Thoracic aorta (tissue), 2 donors: ENCODE results near the gene OR51S1. TPM values are rescaled to one million over a fixed set of nuclear protein-coding genes. Genes with fewer than 3 reads are reported as not detected.
"Not testable (repeated sequence)": the region's sequence is repeated elsewhere in the genome, so short reads cannot be mapped to it uniquely, and the experiment has no call there.

Source experiments
- ATAC-seq: fragments of 150-250 bp; one replicate; pipeline ENCODE4 v1.8.0; 2017; ENCODE audit warnings: low read depth; ENCODE audit not compliant: insufficient number of reproducible peaks, low FRiP score
- DNase-seq: peaks from one replicate; pipeline ENCODE4 v3.0.0-alpha.2; 2020; ENCODE audit warnings: low spot score
- H3K27ac ChIP-seq, 2 donors: fragments of 200-600 bp; sonication (generic); 1 replicate in 1 of 2; 2 replicates in 1 of 2; pipeline ENCODE4 v1.5.1; 2016; ENCODE audit warnings: mild to moderate bottlenecking in 2 of 2, moderate library complexity in 2 of 2
- H3K27me3 ChIP-seq: fragments of 200-600 bp; sonication (generic); replicated peaks from 2 replicates; pipeline ENCODE4 v1.6.0; 2016; ENCODE audit warnings: mild to moderate bottlenecking; ENCODE audit not compliant: insufficient read depth
- H3K36me3 ChIP-seq: fragments of 200-600 bp; sonication (generic); one replicate; pipeline ENCODE4 v1.5.1; 2016
- H3K4me1 ChIP-seq, 2 donors: fragments of 200-600 bp; sonication (generic); 1 replicate in 1 of 2; 2 replicates in 1 of 2; pipeline versions ENCODE4 v1.5.1 to v1.6.0; 2016; ENCODE audit warnings: low read depth in 2 of 2, mild to moderate bottlenecking in 1 of 2; ENCODE audit not compliant: control insufficient read depth in 1 of 2
- H3K4me3 ChIP-seq: fragments of 200-600 bp; sonication (generic); 2 replicates; pipeline ENCODE4 v1.5.1; 2016; ENCODE audit warnings: mild to moderate bottlenecking
- H3K9me3 ChIP-seq: fragments of 200-600 bp; sonication (generic); 2 replicates; pipeline ENCODE4 v1.5.1; 2016
- total RNA-seq, 2 donors: library from RNA; depleted of rRNA; stranded (reverse); fragments of >200 nt; gene quantifications; one replicate each; pipeline versions ENCODE4 v1.1.0 to v1.2.3, GENCODE V29; 2016
- TF ChIP-seq, protein P1 (sequence below): fragments of 200-600 bp; sonication (generic); IDR thresholded peaks from one replicate; pipeline ENCODE4 v1.5.1; 2019; ENCODE audit warnings: antibody characterized with exemption

The OR51S1 gene
- total RNA-seq, 2 donors from 2014 or later: not detected

DNA sequence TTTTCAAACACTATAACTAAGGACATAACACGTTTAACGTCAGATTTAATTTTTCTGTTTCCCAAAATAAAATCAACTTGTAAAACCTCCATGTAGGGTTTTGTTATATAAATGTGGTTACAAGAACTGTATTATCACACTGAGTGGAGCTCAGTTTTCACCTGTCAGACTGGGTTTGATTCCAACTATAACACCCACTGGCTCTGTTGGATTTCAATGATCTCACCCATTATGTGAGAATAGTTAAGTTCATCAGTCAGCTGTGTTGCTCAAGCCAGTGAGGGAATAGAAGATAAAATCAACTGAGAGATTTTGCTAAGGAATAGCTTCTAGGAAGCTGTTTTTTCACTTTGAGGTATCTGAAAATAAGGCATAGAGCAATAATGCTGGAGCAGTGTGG, 39.8 kb downstream of the OR51S1 start:
- Histone ChIP-seq H3K4me3 (no peak overlapping the region), H3K36me3 (no peaks in the 10 kb centered on the region), H3K4me1 (no peaks in the 10 kb centered on the region), H3K9me3 (no peaks in the 10 kb centered on the region), H3K27me3 (no peaks in the 10 kb centered on the region), H3K27ac (no peak overlapping the region)
- no peak for ATAC-seq
- TF ChIP-seq, protein P1, sequence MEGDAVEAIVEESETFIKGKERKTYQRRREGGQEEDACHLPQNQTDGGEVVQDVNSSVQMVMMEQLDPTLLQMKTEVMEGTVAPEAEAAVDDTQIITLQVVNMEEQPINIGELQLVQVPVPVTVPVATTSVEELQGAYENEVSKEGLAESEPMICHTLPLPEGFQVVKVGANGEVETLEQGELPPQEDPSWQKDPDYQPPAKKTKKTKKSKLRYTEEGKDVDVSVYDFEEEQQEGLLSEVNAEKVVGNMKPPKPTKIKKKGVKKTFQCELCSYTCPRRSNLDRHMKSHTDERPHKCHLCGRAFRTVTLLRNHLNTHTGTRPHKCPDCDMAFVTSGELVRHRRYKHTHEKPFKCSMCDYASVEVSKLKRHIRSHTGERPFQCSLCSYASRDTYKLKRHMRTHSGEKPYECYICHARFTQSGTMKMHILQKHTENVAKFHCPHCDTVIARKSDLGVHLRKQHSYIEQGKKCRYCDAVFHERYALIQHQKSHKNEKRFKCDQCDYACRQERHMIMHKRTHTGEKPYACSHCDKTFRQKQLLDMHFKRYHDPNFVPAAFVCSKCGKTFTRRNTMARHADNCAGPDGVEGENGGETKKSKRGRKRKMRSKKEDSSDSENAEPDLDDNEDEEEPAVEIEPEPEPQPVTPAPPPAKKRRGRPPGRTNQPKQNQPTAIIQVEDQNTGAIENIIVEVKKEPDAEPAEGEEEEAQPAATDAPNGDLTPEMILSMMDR: no peak
- no peak for DNase-seq

- DNase-seq (no peak), ATAC-seq (no peak)
- TF ChIP-seq, protein P1: no peak
- Histone ChIP-seq H3K4me3 (no peak overlapping the region), H3K4me1 (no peaks in the 10 kb centered on the region), H3K36me3 (no peaks in the 10 kb centered on the region), H3K27me3 (no peaks in the 10 kb centered on the region), H3K27ac (no peak overlapping the region), H3K9me3 (no peaks in the 10 kb centered on the region)
Observed at GRCh38 chr11:4808476-4808875, 40.5 kb downstream of the OR51S1 start.

- Histone ChIP-seq H3K27ac (no peak within 1 kb of the TSS), H3K4me3 (no peak within 1 kb of the TSS), H3K9me3 (no peaks in the 10 kb centered on the region), H3K4me1 (no peaks in the 10 kb centered on the region), H3K36me3 (no peaks in the 10 kb centered on the region), H3K27me3 (no peaks in the 10 kb centered on the region)
- TF ChIP-seq, protein P1: no peak
- DNase-seq (no peak), ATAC-seq (no peak)
Observed at GRCh38 chr11:4804280-4804679, 44.7 kb downstream of the OR51S1 start, which contains the start of gene OR52R1. OR52R1 (minus strand) TSS chr11:4804380; CDS start chr11:4804380, 0 bp downstream.

- not testable (repeated sequence) for DNase-seq, H3K9me3 ChIP-seq, H3K4me1 ChIP-seq, H3K27ac ChIP-seq, H3K4me3 ChIP-seq, H3K36me3 ChIP-seq, ATAC-seq, H3K27me3 ChIP-seq
Observed at GRCh38 chr11:4801316-4801715, 47.7 kb downstream of the OR51S1 start.

GRCh38 chr11:4798427-4799183, 50.4 kb downstream of the OR51S1 start:
- no peak for DNase-seq
- no peaks in the 10 kb centered on the region for H3K27me3 ChIP-seq
- H3K27ac ChIP-seq: no peak overlapping the region
- H3K36me3 ChIP-seq: no peaks in the 10 kb centered on the region
- TF ChIP-seq, protein P1: no peak
- no peaks in the 10 kb centered on the region for H3K9me3 ChIP-seq
- H3K4me3 ChIP-seq: no peak overlapping the region
- H3K4me1 ChIP-seq: no peaks in the 10 kb centered on the region
- ATAC-seq: no peak

Other genes starting within 250 kb of the OR51S1 start
- gene TRIM68, start 241.0 kb downstream of the OR51S1 start, total RNA-seq: 10 to 100 TPM; 16.0 to 25.4 TPM
- gene OR51D1, start 211.7 kb downstream of the OR51S1 start, total RNA-seq: not detected
- gene OR51E1, start 205.2 kb downstream of the OR51S1 start, total RNA-seq: under 1 TPM in 1 of 2 donors, not detected in 1; 0.21 TPM
- not detected for gene OR51E2, start 151.4 kb downstream of the OR51S1 start, total RNA-seq
- not detected for gene MMP26, start 144.4 kb downstream of the OR51S1 start, total RNA-seq
- not detected for gene OR51F1, start 79.3 kb downstream of the OR51S1 start, total RNA-seq
- not detected for gene OR52R1, start 44.8 kb downstream of the OR51S1 start, total RNA-seq
- not detected for gene OR51F2, start 27.9 kb downstream of the OR51S1 start, total RNA-seq
- gene OR51T1, start 32.7 kb upstream of the OR51S1 start, total RNA-seq: not detected
- gene OR51A7, start 54.6 kb upstream of the OR51S1 start, total RNA-seq: not detected
- not detected for gene OR51G2, start 70.1 kb upstream of the OR51S1 start, total RNA-seq
- not detected for gene OR51G1, start 75.1 kb upstream of the OR51S1 start, total RNA-seq
- not detected for gene OR51A4, start 98.4 kb upstream of the OR51S1 start, total RNA-seq
- not detected for gene OR51A2, start 106.5 kb upstream of the OR51S1 start, total RNA-seq
- gene OR51L1, start 145.6 kb upstream of the OR51S1 start, total RNA-seq: not detected
- not detected for gene OR52J3, start 197.3 kb upstream of the OR51S1 start, total RNA-seq
- not detected for gene OR52E2, start 210.4 kb upstream of the OR51S1 start, total RNA-seq
- not detected for gene OR52E1, start 220.4 kb upstream of the OR51S1 start, total RNA-seq